ENCODE data around the gene MNX1. TPM values are rescaled to one million over a fixed set of nuclear protein-coding genes. Genes with fewer than 3 reads are reported as not detected.

MNX1 gene
- total and polyA plus RNA-seq, 10 of the 15 experiments (the other 5 are each of a cell fraction or from before 2014, with no cell fraction given) = 0.22 to 2.7 (median 1.3) TPM; not detected in 1

- Histone ChIP-seq H4K20me1 (ENCODE audit: control insufficient read depth, insufficient read depth) (no peaks in the 10 kb centered on the region), H3K9ac (ENCODE audit: control insufficient read depth, insufficient read depth, low read length) (no peak overlapping the region), H3K4me3 (no peak overlapping the region), H3K36me3 (ENCODE audit: control insufficient read depth in 2 of 2, insufficient read depth in 2 of 2, low read length in 1 of 2) (no peaks in the 10 kb centered on the region), H3K4me2 (ENCODE audit: control insufficient read depth, insufficient read depth) (no peak overlapping the region), H3K9me3 (replicated peaks; ENCODE audit: control insufficient read depth, insufficient read depth, low read length) (no peaks in the 10 kb centered on the region), H3K79me2 (ENCODE audit: control insufficient read depth, insufficient read depth, low read length) (no peaks in the 10 kb centered on the region), H2AFZ (ENCODE audit: control insufficient read depth, low read depth, low read length) (no peak overlapping the region), H3K27ac (ENCODE audit: control insufficient read depth, insufficient read depth) (no peak overlapping the region), H3K27me3 (replicated peaks in 1 of 2; ENCODE audit: control insufficient read depth in 2 of 2, insufficient read depth in 2 of 2, low read length in 1 of 2) (no peaks in the 10 kb centered on the region), H3K4me1 (ENCODE audit: control insufficient read depth, insufficient read depth, low read length) (no peaks in the 10 kb centered on the region)
- SMC1A ChIA-PET (ENCODE audit: uncharacterized antibody, unreplicated experiment) = no interaction called here
- no peak for FAIRE-seq
- CTCF ChIA-PET = interaction anchor here (0.7 kb wide), 1 partner anchor 13 kb away, joined by 3 read pairs; no protein-coding TSS in a partner anchor
- ATAC-seq = no peak
- no TSS peak for BruUV-seq (replicated peaks)
- 42% methylated on average over 22 of the region's 23 CpGs for WGBS (ENCODE audit: insufficient coverage, insufficient replicate concordance, low lambda C conversion rate, missing lambda C conversion rate)
- in situ Hi-C loops (cut with MboI) (no loop called here), intact Hi-C loops (cut with micrococcal nuclease; ENCODE audit: unreplicated experiment) (no loop called here)
- no peak for DNase-seq (ENCODE audit: low read depth, low spot score)
- RAD21 ChIA-PET (ENCODE audit: unreplicated experiment) = no interaction called here
- TF ChIP-seq SMC3 (IDR thresholded peaks at IDR 0.05; ENCODE audit: borderline replicate concordance, low read length) = no peak
- no peak for TF ChIP-seq ZNF274 (IDR thresholded peaks at IDR 0.05; ENCODE audit: insufficient read depth, insufficient read length)
- no peak for TF ChIP-seq IKZF2 (IDR thresholded peaks at IDR 0.05)
- TF ChIP-seq ZNF217 (IDR thresholded peaks at IDR 0.05) = no peak
- TF ChIP-seq ATF2 (IDR thresholded peaks at IDR 0.05; ENCODE audit: low read length) = no peak
- no peak for TF ChIP-seq ATF3 (IDR thresholded peaks at IDR 0.05; ENCODE audit: borderline replicate concordance, extremely low read depth, low read depth, low read length)
- TF ChIP-seq TARDBP (IDR thresholded peaks at IDR 0.05; ENCODE audit: borderline replicate concordance) = no peak
- TF ChIP-seq MEF2B (IDR thresholded peaks at IDR 0.05; ENCODE audit: partially characterized antibody, poor library complexity, severe bottlenecking) = no peak
- no peak for TF ChIP-seq ZNF384 (IDR thresholded peaks at IDR 0.05; ENCODE audit: borderline replicate concordance, low read depth, low read length)
- POLR2A ChIA-PET = no interaction called here
Measured at GRCh38 chr7:157033483-157034473, 23.3 kb upstream of the MNX1 start.
